Heart left ventricle (tissue), 13 donors: ENCODE data around the gene PABPN1L.

Experiments
- POLR2A ChIP-seq, 2 donors: fragments of 450-650 bp; IDR thresholded peaks; one replicate each; pipeline ENCODE4 v1.6.1; 2017; ENCODE audit warnings: antibody characterized with exemption in 2 of 2, mild to moderate bottlenecking in 2 of 2, moderate library complexity in 2 of 2
- TF ChIP-seq, protein P1 (sequence below), 12 donors: fragments of 200-600 bp; sonication (generic) in 4 of 12; IDR thresholded peaks; one replicate each; pipeline versions ENCODE4 v1.5.0 to v1.8.0; 2018 to 2022; ENCODE audit warnings: antibody characterized with exemption in 12 of 12, mild to moderate bottlenecking in 5 of 12
- donor health status: ischemic (EF 13 %, LVEDD 7.1; RV severe dilation, severe dysfunction).
- donor health status: DM: no; HTN: yes; CAD: no.
- donor health status: DM: no; HTN: no; CAD: no.
- donor health status: ischemic (EF 25% LVEDD 6.9; RV normal size, moderate dysfunction).
- donor health status: ischemic (EF 25% LVEDD 5.7; RV mildly dilated, moderate dysfunction).
- donor health status: ischemic (EF 35%, LVEDD 5.7; RV mildly dilated, moderate dysfunction).
- donor health status: nonischemic (EF 11% LVEDD 7.7; RV severe dilation, severe dysfunction).
- donor health status: DM: yes; HTN: yes; CAD: no.
- donor health status: PGD.
- donor health status: ischemic (EF 29% LVEDD 5.4; RV normal size, mild dysfunction).
- donor health status: nonischemic (EF 23%, LVEDD 6.1; RV moderate dilation, normal function).

DNA sequence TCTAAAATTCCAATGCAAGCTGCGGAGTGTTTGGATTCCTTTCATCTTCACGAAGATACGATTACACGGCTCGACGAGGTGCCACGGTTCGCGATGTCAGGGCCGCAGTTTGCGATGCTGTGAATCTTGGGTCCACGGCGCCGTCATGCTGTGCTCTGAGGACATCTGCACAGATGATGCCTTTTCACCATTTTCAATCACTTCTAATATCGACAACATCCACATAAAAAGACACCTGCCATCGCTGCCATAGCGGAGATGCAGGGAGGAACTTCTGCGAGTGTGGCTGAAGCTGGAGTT lies 47.9 kb downstream of the PABPN1L start:
- TF ChIP-seq, protein P1, sequence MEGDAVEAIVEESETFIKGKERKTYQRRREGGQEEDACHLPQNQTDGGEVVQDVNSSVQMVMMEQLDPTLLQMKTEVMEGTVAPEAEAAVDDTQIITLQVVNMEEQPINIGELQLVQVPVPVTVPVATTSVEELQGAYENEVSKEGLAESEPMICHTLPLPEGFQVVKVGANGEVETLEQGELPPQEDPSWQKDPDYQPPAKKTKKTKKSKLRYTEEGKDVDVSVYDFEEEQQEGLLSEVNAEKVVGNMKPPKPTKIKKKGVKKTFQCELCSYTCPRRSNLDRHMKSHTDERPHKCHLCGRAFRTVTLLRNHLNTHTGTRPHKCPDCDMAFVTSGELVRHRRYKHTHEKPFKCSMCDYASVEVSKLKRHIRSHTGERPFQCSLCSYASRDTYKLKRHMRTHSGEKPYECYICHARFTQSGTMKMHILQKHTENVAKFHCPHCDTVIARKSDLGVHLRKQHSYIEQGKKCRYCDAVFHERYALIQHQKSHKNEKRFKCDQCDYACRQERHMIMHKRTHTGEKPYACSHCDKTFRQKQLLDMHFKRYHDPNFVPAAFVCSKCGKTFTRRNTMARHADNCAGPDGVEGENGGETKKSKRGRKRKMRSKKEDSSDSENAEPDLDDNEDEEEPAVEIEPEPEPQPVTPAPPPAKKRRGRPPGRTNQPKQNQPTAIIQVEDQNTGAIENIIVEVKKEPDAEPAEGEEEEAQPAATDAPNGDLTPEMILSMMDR (IDR thresholded peaks at IDR 0.05) = no peak
- TF ChIP-seq POLR2A (IDR thresholded peaks at IDR 0.05) = no peak
